Fibroblast of peridontal ligament (primary cell): ENCODE measurements around the gene CCSER2.
A peak's percentile ranks its signal among the peaks of the same experiment; 100 is the strongest.
"Not testable (repeated sequence)": the region's sequence is repeated elsewhere in the genome, so short reads cannot be mapped to it uniquely, and the experiment has no call there.

Source experiments
- DNase-seq: peaks from one replicate; pipeline ENCODE4 v3.0.0-alpha.2; 2010; ENCODE audit errors: extremely low read depth

Gene CCSER2

DNA sequence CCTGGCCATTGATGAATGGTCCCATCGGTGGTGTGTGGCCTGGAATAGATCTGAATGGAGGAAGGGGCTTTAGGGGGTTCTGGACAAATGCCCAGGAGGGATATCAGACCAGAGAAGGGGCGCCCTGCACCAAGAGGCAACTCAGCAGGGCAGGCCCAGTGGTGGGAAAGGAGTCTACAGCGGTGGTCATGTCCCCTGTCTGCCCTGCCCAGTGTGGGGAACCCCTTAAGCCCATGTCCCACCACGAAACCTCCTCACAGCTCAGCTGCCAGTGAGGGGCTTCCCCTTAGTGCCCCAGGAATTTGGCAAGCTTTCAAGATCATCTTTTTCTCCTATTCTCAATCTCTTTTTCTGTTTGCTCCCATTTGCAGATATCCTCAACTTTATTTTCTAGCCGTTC is 14.1 kb upstream of the CCSER2 start:
- no peak for DNase-seq

DNA sequence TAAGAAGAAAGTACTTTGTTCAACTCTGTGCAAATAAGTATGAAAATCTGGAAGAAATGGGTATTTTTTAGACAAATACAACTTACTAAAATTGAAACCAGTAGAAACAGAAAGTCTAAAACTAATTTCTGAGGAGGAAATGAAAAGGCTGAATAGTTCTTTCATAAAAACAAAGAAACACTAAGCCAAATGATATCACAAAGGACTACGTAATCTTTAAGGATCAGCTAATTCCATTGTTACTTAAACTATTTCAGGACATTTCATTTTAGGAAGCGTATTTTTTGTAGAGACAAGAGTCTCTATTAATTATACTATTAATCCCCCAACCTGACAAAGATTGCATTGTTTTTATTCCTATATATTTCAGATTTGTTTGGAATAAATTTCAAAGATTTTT is 11.2 kb upstream of the CCSER2 start:
- DNase-seq, result no peak

DNA sequence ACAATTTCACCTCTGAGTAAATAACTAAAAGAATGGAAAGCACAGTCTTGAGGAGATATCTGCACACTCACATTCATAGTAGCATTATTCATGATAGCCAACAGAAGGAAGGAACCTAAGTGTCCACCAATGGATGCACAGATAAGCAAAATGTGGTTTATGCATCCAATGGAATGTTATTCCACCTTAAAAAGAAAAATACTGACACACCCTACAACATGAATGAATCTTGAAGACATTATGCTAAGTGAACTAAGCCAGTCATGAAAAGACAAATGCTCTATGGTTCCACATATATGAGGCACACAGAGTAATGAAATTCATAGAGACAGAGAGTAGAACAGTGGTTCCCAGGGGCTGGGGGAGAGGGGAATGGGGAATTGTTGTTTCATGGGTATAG is 6.5 kb upstream of the CCSER2 start:
- DNase-seq, result no peak

DNA sequence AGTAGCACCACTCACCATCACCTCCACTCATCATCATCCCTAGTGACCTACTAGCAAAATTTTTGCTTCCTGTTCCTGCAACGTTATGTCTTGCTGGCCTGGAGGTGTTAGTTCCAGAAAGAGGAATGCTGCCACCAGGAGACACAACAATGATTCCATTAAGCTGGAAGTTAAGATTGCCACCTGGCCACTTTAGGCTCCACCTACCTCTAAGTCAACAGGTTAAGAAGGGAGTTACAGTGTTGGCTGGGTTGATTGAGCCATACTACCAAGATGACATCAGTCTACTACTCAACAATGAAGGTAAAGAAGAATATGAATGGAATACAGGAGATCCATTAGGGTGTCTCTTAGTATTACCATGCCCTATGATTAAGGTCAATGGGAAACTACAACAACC is 4.8 kb upstream of the CCSER2 start:
- DNase-seq, result not testable (repeated sequence)

DNA sequence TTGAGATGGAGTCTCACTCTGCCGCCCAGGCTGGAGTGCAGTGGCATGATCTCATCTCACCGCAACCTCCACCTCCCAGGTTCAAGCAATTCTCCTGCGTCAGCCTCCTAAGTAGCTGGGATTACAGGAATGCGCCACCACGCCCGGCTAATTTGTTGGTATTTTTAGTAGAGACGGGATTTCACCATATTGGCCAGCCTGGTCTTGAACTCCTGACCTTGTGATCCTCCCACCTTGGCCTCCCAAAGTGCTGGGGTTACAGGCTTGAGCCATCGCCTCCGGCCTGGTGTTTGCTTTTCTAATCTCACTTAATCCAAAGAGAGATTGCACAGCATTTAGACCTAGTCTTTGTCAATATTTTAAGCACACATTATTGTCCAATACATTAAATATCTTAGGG is 1.4 kb upstream of the CCSER2 start:
- DNase-seq, result not testable (repeated sequence)

DNA sequence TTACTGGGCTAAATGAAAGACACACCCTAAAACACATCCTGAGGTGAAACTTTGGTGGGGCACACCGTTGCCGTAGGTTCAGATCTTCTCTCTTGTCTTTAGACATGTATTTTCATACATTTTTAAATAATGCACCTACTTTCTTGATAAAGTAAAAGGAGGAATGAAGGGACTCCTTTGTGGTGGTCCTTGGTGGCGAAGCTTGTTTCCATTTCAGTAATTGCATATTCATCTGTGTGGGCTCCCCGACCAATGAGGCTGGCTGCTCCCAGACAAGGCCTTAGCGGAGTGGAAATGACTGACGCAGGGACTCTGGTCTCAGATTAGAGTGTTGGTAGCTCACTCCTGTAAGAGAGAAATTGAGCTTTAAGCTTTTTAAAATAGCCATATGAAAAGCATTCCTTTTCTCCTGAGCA is 815 bp downstream of the CCSER2 start:
- peak; percentile 48 for DNase-seq

DNA sequence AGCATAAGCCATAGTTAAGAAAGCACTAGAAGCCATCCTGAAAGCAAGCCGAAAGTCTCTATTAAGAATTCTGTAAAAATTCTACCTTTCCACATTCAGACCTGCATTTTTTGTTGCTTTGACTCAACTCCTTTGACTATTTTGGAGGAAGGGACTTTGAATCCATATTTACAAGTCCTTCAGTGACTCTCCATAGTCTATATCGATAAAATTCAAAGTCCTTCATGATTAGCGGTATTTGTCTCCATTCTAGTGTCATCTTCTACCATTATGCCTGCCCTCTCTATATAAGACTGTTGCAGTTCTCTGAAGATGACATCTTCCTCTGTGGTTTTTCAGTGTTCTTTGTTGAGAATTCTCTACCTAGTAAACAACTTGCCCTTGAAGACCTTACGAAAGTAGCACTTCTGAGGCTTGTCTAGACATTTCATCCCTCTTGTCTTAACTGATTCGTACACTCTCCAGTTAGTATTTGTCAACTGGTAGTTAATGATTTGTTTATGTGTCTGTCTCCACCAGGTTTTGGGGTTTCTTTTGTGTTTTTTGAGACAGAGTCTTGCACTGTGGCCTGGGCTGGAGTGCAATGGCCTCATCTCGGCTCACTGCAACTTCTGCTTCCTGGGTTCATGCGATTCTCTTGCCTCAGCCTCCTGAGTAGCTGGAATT is 1.7 kb downstream of the CCSER2 start:
- DNase-seq, result no peak

DNA sequence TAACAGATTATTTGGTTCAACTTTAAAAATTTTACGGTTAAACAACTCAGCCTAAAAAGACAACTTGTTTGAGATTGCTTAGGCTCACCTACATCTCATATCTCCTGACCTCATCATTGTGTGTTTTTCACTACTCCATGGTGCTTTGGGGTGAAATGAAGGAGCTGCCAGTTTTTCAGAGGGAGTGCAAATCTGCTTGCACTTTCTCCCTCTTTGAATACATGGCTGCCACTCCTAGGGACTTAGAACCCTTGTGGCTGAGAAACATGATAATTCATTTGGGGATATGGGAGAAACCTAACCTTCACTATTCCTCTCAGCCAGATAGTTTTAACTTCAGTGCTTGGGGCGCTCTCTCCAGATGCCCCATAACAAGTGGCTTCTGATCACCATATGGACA is 2.7 kb downstream of the CCSER2 start:
- no peak for DNase-seq

DNA sequence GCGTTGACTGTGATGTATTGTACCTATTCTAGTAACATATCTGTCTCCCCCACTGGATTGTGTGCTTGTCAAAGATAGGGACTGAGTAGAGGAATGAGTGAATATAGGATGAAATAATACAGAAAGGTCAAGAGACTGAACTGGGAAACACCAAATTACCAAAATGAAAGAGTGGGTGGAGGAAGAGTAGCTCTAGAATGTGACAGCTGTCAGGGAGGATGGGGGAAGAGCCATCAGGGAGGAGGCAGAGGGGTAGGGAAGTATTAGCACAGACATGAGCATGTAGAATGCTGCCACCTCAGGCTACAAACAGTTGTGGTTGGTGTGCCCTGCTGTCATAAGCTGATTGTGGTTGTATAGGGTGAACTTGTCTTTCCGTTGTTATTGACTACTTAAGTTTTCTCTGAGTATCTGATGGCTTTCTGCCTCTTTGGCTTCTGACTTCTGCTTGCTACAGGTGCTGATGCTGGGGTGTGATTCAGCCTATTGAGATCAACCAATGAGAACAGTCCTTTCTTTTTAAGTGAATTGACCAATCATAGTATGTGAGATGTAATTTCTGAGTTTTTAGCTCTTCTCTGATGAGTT is 5.6 kb downstream of the CCSER2 start:
- DNase-seq, result no peak

DNA sequence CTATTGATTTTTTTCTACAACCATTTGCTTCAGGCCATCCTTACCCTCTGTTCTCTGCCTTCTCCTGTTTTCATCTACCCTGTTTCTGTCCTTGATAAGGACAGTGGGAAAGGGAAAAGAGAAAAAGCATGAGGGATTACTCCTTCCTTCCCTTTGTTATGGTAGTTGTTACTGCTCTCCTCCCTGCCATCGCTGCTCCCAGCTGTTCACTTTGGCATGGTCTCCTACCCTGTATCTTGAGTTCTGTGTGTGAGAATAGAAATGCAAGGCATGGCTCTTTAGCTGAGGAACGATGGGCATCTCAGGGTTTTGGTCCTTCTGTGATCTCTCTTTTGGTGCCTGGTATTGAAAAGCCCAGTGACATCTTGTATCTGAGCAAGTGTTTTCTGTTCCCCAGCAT is 6.4 kb downstream of the CCSER2 start:
- no peak for DNase-seq

DNA sequence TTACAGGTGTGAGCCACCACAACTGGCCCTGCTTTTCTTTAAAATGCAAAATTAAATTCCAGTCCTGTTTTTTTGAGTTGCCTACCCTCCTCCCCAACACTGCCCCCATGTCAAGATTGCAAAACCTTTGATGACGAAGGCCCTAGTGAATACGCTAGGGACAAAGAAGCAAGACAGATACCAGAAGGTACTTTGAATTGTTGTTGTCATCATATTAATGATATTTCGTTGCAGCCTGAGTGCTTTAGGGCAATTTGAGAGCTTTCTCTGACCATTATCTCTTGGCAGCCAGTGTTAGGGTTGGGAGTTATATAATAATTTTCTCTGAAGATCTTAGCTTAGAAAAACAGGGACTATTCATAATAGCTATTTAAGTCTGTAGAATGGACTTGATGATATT is 7.1 kb downstream of the CCSER2 start:
- DNase-seq, result no peak

DNA sequence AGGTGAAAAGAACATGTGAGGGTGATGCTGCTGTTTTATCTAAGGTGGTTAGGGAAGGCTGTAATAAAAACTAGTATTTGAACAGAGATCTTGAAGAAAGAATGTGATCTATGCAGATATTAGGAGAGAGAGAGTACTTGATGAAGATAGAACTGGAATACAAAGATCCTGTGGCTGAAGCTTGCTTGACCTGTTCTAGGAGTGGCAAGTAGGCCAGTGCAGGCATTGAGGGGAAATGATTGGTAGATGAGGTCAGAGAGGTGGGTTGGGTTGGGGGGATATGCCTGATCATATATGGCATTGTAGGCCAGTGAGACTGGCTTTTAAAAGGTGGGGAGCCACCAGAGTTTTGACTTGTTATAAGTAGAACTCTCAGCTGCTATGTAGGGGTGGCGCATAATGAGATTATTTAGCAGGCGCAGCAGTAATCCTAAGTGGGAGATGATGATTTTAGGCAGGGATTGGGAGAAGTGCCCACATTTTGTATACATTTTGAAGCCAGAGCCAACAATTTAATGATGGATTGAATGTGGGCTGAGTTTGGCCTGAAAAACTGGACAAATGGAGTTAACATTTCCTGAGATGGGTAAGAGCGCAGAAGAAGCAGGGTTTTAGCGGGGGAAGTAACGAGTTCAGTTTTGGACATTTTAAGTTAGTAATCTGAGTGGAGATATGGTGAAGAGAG is 8.2 kb downstream of the CCSER2 start:
- DNase-seq, result no peak

DNA sequence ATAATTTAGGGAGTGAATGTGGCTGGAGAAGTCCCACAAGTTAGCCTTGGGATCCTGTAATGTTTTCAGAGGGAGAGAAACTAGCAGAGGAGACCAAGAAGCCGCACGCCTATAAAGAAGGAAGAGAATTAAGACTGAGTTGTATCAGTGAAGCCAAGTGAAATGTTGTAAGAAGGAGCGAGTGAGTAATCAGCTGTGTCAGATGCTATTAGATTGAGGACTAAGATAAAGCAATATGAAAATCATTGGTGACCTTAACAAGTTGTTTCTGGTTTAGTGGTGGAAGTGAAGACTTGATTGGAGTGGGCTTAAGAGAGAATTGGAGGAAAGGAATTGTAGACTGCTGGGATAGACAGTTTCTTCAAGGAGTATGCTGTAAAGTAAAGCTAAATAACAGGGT is 8.8 kb downstream of the CCSER2 start:
- peak; percentile 57 for DNase-seq

DNA sequence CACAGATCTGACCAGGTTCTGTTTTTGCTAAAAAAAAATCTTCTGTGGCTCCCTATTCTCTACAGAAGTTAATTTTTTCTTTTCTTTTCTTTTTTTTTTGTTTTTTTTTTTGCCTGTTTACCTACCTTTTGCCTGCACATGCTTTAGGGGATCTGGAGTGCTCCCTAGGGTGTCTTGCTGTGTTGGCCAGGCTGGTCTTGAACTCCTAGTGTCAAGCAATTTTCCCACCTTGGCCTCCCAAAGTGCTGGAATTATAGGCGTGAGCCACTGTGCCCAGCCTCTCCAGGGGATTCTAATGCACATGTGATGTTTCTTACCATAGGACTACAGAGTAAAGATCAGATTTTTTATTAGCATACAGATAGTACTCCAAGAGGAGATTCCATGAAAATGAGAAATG is 10.6 kb downstream of the CCSER2 start:
- no peak for DNase-seq

DNA sequence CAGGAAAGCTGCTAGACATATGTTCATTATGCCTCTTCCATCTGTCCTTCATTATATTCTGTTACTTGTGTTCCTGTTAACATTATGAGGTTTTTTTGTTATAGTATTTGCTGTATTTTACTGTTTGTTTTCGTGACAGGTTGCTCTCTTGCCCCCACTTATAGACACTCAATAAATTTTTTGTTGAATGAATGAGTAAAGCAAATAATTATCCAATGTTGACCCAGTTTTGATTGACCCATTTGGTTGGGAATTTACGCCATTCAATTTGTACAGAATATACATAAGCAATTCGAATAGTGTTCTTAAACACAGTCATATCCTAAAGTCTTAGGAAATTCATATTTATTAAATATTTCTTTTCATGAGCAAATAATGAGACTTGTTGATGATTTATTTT is 11.8 kb downstream of the CCSER2 start:
- DNase-seq, result no peak

DNA sequence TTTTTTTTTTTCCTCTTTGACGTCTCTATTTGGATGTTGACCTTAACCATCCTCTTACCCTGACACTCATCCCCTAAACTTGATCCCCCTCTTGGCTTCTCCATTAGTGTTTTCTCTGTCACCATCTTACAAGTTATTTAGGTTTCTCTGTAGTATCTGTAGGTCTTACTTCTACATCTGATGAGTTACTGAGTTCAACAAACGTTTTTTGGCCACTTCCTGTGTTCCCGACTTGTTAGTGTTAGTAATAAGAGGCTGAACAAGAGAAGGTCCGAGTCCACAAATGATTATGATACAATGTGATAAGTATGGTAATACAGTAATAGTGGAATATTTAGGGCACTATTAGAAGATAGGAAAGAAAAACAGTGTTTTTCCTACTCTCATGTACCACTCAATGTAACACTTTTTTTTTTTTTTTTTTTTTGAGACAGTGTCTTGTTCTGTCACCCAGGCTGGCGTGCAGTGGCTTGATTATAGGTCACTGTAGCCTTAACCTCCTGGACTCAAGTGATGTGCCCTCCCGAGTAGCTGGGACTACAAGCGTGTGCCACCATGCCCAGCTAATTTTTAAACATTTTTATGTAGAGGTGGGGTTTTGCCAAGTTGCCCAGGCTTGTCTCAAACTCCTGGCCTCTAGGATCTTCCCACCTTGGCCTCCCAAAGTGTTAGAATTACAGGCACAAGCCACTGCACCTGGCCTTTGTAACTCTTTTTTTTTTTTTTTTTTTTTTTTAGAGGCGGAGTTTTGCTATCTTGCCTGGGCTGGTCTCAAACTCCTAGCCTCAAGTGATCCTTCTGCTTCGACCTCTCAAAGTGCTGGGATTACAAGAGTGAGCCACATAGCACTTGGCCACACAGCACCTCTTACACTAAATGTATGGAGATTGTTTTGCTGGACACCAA is 12.5 kb downstream of the CCSER2 start:
- DNase-seq, result no peak

DNA sequence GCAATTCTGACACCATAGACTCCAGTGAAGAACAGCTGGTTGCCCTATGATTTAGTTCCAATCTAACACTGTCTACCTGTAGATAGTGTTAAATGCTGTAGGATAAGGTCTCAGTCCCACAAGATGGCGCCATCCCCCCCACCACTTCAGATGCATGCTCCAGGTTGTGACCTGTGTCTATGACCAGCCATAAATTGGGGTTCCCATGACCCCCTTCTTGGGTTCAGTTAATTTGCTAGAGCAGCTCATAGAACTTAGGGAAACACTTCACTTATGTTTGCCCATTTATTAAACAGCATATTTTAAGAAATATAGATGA is 13.1 kb downstream of the CCSER2 start:
- DNase-seq, result no peak

DNA sequence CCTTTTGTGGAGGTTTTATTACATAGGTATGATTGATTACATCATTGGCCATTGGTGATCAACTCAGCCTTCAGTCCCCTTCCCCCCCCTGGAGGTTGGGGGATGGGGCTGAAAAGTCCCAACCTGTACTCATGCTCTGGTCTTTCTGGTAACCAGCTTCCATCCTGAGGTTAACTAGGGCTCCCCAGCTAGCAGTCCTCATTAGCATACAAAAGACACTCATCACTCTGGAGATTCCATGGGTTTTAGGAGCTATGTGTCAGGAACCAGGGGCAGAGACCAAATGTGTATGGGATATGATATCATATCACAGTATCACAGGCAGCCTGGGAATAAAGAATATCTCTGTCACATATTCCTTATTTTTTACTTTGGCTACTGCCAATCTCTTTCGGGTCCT is 13.6 kb downstream of the CCSER2 start:
- DNase-seq, result no peak

DNA sequence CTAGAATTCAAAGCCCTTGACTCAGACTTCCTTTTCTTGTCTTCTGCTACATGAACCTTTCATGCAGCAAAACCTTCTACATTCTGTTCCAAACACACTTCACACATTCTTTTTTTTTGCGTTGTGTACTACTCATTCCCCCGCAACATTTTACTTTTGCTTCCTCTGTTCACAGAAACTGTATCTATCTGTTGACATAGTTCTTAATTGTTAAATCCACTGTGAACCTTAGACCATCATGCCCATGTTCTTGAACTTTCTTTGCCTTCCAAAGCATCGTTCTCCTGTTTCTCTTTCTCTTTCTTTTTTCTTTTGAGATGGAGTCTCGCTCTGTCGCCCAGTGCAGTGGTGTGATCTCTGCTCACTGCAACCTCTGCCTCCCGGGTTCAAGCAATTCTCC is 14.2 kb downstream of the CCSER2 start:
- no peak for DNase-seq

DNA sequence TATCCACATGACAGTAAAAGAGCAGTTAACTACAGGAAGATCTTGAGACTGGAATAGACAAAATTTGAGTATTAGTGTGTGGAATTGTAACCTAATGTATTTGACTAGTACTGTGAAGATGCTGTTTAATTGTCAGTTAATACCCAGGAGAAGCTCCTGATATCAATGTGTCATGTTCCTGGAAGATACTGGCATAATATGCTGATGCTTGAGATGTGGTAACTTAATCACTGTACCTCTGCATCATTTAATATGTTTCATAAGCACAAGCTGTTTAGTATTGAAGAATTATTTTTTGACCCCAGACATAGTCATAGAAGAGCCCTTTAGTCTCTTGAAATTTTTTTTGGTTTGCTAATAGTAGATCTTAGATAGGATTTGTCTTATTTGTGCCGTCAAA is 15.4 kb downstream of the CCSER2 start:
- DNase-seq, result no peak

DNA sequence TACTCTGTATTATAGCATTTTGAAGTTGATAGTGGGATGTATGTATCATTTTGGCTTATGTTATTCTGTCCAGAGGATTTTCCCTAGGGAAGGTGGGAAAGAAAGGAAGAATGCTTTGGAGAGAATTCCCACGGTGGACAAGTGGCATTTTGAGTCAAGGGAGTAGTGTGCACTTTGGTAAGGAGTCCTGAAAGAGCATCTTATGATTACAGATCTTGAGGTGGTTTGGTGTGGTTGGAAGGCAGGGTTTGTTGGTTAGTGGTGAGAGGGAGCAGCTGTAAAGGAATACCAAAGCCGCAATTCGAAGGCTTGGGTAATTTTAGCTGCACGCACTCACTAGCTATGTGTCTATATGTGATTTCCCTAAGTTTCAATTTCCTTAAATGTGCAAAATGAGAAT is 16.1 kb downstream of the CCSER2 start:
- peak; percentile 59 for DNase-seq

DNA sequence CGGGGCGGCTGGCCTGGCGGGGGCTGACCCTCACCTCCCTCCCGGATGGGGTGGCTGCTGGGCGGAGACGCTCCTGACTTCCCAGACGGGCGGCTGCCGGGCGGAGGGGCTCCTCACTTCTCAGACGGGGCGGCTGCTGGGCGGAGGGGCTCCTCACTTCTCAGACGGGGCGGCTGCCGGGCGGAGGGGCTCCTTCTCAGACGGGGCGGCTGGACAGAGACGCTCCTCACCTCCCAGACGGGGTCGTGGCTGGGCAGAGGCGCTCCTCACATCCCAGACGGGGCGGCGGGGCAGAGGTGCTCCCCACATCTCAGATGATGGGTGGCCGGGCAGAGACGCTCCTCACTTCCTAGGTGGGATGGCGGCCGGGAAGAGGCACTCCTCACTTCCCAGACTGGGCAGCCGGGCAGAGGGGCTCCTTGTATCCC is 19.2 kb downstream of the CCSER2 start:
- DNase-seq, result not testable (repeated sequence)

DNA sequence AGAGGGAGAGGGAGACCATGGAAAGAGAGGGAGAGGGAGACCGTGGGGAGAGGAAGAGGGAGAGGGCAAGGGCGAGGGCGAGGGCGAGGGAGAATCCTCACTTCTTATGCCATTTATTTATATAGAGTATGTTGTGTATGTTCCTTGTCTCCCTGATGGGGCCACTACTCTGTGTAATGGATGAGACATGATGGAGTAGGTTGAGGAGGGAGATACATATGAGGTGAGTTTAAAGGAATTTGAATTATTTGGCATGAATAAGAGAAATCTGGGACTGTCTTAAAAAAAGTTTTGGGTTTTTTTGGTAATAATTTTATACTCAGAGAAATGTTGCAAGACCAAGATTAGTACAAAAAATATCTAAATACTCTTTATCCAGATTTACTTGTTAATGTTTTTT is 20.1 kb downstream of the CCSER2 start:
- peak; percentile 58 for DNase-seq
